ENCODE measurements around the gene LRP4. TPM values are rescaled to one million over a fixed set of nuclear protein-coding genes. Genes with fewer than 3 reads are reported as not detected.
"Not testable (repeated sequence)": the region's sequence is repeated elsewhere in the genome, so short reads cannot be mapped to it uniquely, and the experiment has no call there.

Gene LRP4
- polyA plus RNA-seq, 1 donor (not counting 4 experiments of a cell fraction or from before 2014, with no cell fraction given), result 3.4 TPM

GRCh38 chr11:46927928-46928327 is 9.6 kb upstream of the LRP4 start:
- H3K27me3 ChIP-seq (ENCODE audit: control insufficient read depth, extremely low read depth, insufficient read depth, low read length); H2AFZ ChIP-seq (ENCODE audit: control insufficient read depth, low read length); H3K4me2 ChIP-seq (ENCODE audit: control insufficient read depth, extremely low read depth, insufficient read depth, low read depth, low read length); H4K20me1 ChIP-seq (ENCODE audit: control insufficient read depth, extremely low read depth, insufficient read depth, low read length); H3K27ac ChIP-seq (ENCODE audit: control insufficient read depth, insufficient read depth, low read length); H3K9me3 ChIP-seq (ENCODE audit: control insufficient read depth, low read depth, low read length); H3K9ac ChIP-seq (ENCODE audit: control insufficient read depth, extremely low read depth, insufficient read depth, low read length); H3K4me3 ChIP-seq (ENCODE audit: control insufficient read depth in 2 of 3, extremely low read depth in 1 of 3, insufficient read depth in 2 of 3, low read depth in 1 of 3, low read length in 3 of 3); H3K9me1 ChIP-seq (ENCODE audit: control insufficient read depth, extremely low read depth, insufficient read depth, low read length); H3K36me3 ChIP-seq (ENCODE audit: control insufficient read depth in 2 of 2, extremely low read depth in 1 of 2, insufficient read depth in 2 of 2, low read length in 2 of 2); FAIRE-seq; H3K4me1 ChIP-seq (ENCODE audit: control insufficient read depth, extremely low read depth, insufficient read depth, low read length); dilution Hi-C loops (cut with MboI; ENCODE audit: extremely low pct_ligation_motif_present, low sequenced_read_pairs); H3K79me2 ChIP-seq (ENCODE audit: control insufficient read depth, insufficient read depth, low read length); DNase-seq (ENCODE audit: low read depth, low spot score): not testable (repeated sequence)

- DNase-seq (ENCODE audit: low read depth, low spot score), result peak; percentile 71
- dilution Hi-C loops (cut with MboI; ENCODE audit: extremely low pct_ligation_motif_present, low sequenced_read_pairs), result no loop called here
- TF ChIP-seq CTCF (optimal IDR thresholded peaks at IDR 0.05 in 1 of 3, IDR thresholded peaks at IDR 0.05 in 1 of 3, conservative IDR thresholded peaks at IDR 0.05 in 1 of 3; ENCODE audit: extremely low read depth in 1 of 3, insufficient read depth in 2 of 3, low read length in 3 of 3), result no peak
These were observed 2.4 kb upstream of the LRP4 start for GRCh38 chr11:46920755-46921154.

GRCh38 chr11:46918788-46919513 is 601 bp upstream of the LRP4 start:
- H3K4me3 ChIP-seq (ENCODE audit: control insufficient read depth in 2 of 3, extremely low read depth in 1 of 3, insufficient read depth in 2 of 3, low read depth in 1 of 3, low read length in 3 of 3), result peak overlapping the region; percentile 35 to 64 (median 51)
- H3K27ac ChIP-seq (ENCODE audit: control insufficient read depth, insufficient read depth, low read length), result no peak overlapping the region
- no peaks in the 10 kb centered on the region for H3K9me3 ChIP-seq (ENCODE audit: control insufficient read depth, low read depth, low read length)
- FAIRE-seq (no peak), DNase-seq (ENCODE audit: low read depth, low spot score) (no peak)
- H3K9me1 ChIP-seq (ENCODE audit: control insufficient read depth, extremely low read depth, insufficient read depth, low read length), result no peaks in the 10 kb centered on the region
- peaks cover 46% of the 10 kb centered on the region for H3K4me1 ChIP-seq (ENCODE audit: control insufficient read depth, extremely low read depth, insufficient read depth, low read length)
- no peak for TF ChIP-seq EZH2 (IDR thresholded peaks at IDR 0.05; ENCODE audit: low read length)
- no peak for TF ChIP-seq CTCF (optimal IDR thresholded peaks at IDR 0.05 in 1 of 3, IDR thresholded peaks at IDR 0.05 in 1 of 3, conservative IDR thresholded peaks at IDR 0.05 in 1 of 3; ENCODE audit: extremely low read depth in 1 of 3, insufficient read depth in 2 of 3, low read length in 3 of 3)
- no peaks in the 10 kb centered on the region for H3K79me2 ChIP-seq (ENCODE audit: control insufficient read depth, insufficient read depth, low read length)
- H4K20me1 ChIP-seq (ENCODE audit: control insufficient read depth, extremely low read depth, insufficient read depth, low read length), result no peaks in the 10 kb centered on the region
- no peaks in the 10 kb centered on the region for H3K36me3 ChIP-seq (ENCODE audit: control insufficient read depth in 2 of 2, extremely low read depth in 1 of 2, insufficient read depth in 2 of 2, low read length in 2 of 2)
- no peak overlapping the region for H2AFZ ChIP-seq (ENCODE audit: control insufficient read depth, low read length)
- dilution Hi-C loops (cut with MboI; ENCODE audit: extremely low pct_ligation_motif_present, low sequenced_read_pairs), result no loop called here
- H3K27me3 ChIP-seq (ENCODE audit: control insufficient read depth, extremely low read depth, insufficient read depth, low read length), result no peaks in the 10 kb centered on the region
- peak overlapping the region; percentile 71 for H3K4me2 ChIP-seq (ENCODE audit: control insufficient read depth, extremely low read depth, insufficient read depth, low read depth, low read length)
- H3K9ac ChIP-seq (ENCODE audit: control insufficient read depth, extremely low read depth, insufficient read depth, low read length), result peak overlapping the region; percentile 13

More at GRCh38 chr11:46920755-46921154, 2.4 kb upstream of the LRP4 start:
- H3K27ac ChIP-seq (ENCODE audit: control insufficient read depth, insufficient read depth, low read length), result peak overlapping the region; percentile 32
- no peaks in the 10 kb centered on the region for H3K27me3 ChIP-seq (ENCODE audit: control insufficient read depth, extremely low read depth, insufficient read depth, low read length)
- no peak overlapping the region for H3K4me2 ChIP-seq (ENCODE audit: control insufficient read depth, extremely low read depth, insufficient read depth, low read depth, low read length)
- no peaks in the 10 kb centered on the region for H3K9me3 ChIP-seq (ENCODE audit: control insufficient read depth, low read depth, low read length)
- H4K20me1 ChIP-seq (ENCODE audit: control insufficient read depth, extremely low read depth, insufficient read depth, low read length), result no peaks in the 10 kb centered on the region
- H2AFZ ChIP-seq (ENCODE audit: control insufficient read depth, low read length), result no peak overlapping the region
- H3K9ac ChIP-seq (ENCODE audit: control insufficient read depth, extremely low read depth, insufficient read depth, low read length), result no peak overlapping the region
- peak; percentile 91 for FAIRE-seq
- H3K9me1 ChIP-seq (ENCODE audit: control insufficient read depth, extremely low read depth, insufficient read depth, low read length), result no peaks in the 10 kb centered on the region
- H3K4me3 ChIP-seq (ENCODE audit: control insufficient read depth in 2 of 3, extremely low read depth in 1 of 3, insufficient read depth in 2 of 3, low read depth in 1 of 3, low read length in 3 of 3), result no peak overlapping the region
- no peaks in the 10 kb centered on the region for H3K36me3 ChIP-seq (ENCODE audit: control insufficient read depth in 2 of 2, extremely low read depth in 1 of 2, insufficient read depth in 2 of 2, low read length in 2 of 2)
- no peaks in the 10 kb centered on the region for H3K79me2 ChIP-seq (ENCODE audit: control insufficient read depth, insufficient read depth, low read length)
- peaks cover 32% of the 10 kb centered on the region for H3K4me1 ChIP-seq (ENCODE audit: control insufficient read depth, extremely low read depth, insufficient read depth, low read length)

All from keratinocyte (primary cell).